ENCODE data around the gene CLEC2L.

CLEC2L gene

DNA sequence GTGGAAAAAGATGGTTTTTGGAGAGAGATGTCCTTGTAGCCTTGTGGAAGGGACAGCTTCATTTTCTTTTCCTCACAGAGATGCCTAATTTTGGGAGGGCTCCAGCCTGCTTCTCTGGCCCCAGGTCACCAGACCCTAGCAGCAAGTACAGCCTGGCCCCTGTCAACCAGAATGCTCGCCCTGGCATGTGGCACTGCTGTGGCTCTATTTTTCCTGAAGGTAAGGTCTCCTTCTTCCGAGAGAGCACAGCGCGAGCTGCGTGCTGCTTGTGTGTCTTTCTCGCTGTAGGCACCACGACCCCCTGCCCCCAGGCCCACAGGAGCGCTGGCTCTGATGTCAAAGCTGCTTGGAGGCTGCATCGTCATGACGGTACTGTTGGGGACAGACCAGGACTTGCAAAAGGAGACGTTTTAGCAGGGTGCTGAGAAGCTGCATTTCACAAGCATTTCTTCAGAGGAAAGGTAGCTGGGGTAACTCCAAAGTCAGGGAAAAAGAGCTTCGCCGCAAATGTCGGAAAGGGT lies 58.7 kb downstream of the CLEC2L start:
- H3K4me3 ChIP-seq (replicated peaks in 1 of 2; ENCODE audit: low read depth in 2 of 2, low read length in 2 of 2): no peak overlapping the region
- no peak for DNase-seq (ENCODE audit: low read depth in 2 of 2)
- TF ChIP-seq, protein P1, sequence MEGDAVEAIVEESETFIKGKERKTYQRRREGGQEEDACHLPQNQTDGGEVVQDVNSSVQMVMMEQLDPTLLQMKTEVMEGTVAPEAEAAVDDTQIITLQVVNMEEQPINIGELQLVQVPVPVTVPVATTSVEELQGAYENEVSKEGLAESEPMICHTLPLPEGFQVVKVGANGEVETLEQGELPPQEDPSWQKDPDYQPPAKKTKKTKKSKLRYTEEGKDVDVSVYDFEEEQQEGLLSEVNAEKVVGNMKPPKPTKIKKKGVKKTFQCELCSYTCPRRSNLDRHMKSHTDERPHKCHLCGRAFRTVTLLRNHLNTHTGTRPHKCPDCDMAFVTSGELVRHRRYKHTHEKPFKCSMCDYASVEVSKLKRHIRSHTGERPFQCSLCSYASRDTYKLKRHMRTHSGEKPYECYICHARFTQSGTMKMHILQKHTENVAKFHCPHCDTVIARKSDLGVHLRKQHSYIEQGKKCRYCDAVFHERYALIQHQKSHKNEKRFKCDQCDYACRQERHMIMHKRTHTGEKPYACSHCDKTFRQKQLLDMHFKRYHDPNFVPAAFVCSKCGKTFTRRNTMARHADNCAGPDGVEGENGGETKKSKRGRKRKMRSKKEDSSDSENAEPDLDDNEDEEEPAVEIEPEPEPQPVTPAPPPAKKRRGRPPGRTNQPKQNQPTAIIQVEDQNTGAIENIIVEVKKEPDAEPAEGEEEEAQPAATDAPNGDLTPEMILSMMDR (IDR thresholded peaks at IDR 0.05; ENCODE audit: low read depth, low read length): no peak

DNA sequence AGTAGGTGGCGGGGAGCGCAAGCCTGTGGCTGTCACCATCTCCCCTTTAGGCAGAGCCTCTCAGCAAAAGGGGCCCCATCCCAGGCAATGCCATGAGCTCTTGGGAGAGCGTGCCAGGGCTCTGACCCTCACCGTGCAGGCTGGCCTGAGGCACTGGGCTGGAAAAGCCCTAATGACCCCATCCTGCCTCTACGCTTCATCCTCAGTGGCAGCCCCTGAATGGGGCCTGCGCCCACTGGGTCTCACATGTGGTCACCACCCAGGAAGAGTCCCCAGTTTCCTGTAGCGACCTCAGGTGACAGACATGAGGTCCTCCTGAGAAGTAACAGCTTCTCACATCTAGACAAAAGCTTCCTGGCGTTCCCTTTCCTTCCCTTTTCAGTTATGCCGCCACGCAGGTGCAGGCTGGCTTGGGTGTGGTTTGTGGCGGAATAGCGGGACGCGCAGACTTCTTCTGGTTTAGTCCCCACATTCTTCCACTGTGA lies 59.2 kb downstream of the CLEC2L start:
- DNase-seq (ENCODE audit: low read depth in 2 of 2): no peak
- no peak overlapping the region for H3K4me3 ChIP-seq (replicated peaks in 1 of 2; ENCODE audit: low read depth in 2 of 2, low read length in 2 of 2)

DNA sequence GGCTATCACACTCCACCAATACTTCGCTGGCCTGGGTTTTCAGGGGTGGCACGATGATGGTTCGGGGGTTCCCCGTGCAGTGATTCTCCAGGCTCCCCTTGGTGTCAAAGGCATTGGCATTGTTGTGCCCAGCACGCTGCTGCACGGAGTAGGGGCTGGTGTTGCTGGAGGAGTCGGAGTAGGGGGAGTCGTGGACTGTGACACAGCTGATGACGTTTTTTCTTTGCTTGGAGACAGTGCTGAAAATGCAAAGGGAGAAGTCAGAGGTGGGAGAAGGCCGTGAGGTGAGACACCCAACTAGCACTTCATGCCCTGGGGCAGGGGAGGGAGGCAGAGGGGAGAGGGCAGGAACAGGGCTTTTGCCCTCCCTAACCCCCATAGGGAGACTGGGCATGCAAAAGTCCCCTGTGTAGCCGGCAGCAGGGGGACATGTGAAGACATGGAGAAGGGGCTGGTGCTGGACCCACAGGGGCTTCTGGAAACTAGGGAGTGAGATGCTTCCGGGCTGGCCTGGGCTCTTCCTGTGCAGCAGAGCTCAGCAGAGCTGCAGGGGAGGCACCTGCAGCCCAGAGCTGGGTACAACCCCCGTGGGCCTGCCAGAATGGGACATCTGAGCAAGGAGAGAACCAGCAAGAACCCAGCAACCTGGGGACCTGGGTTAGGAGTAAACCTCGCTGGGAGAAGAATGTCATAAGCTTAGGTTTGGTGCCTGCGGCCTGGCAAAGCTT lies 60.5 kb downstream of the CLEC2L start:
- no peak overlapping the region for H3K4me3 ChIP-seq (replicated peaks in 1 of 2; ENCODE audit: low read depth in 2 of 2, low read length in 2 of 2)
- TF ChIP-seq, protein P1 (IDR thresholded peaks at IDR 0.05; ENCODE audit: low read depth, low read length): no peak
- no peak for DNase-seq (ENCODE audit: low read depth in 2 of 2)

More for the DNA sequence above, 59.2 kb downstream of the CLEC2L start:
- TF ChIP-seq, protein P1 (IDR thresholded peaks at IDR 0.05; ENCODE audit: low read depth, low read length): no peak

DNA sequence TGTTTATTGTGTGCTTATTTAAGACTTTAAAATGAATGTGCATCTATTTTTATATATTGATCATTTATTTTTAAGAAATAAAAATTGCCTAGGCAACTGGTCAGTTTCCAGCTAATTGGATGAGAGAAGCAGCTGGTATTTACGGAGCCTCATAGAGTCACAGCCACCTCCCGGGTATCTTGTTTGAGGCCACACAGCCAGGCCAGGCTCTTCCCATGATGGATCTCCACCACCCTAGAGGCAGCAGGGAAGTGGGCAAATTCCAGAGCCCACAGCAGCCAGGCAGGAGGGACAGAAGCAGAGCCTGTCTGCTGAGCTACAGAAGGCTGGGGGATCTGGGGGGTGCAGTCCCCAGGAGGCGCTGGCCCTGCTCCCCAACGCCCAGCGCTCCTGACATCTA lies 61.6 kb downstream of the CLEC2L start:
- TF ChIP-seq, protein P1 (IDR thresholded peaks at IDR 0.05; ENCODE audit: low read depth, low read length): no peak

DNA sequence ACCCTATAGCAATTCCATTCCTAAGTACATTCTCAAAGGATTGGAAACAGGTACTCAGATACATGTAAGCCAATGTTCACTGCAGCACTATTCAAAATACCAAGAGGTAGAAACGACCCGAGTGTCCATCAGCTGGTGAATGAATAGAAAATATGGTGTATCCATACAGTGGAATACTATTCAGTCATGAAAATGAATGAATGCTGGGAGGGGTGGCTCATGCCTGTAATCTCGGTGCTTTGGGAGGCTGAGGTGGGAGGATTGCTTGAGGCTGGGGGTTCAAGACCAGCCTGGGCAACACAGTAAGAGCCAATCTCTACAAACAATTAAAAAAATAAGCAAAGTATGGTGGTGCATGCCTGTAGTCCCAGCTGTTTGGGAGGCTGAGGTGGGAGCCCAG lies 62.8 kb downstream of the CLEC2L start:
- no peak for DNase-seq (ENCODE audit: low read depth in 2 of 2)
- TF ChIP-seq, protein P1 (IDR thresholded peaks at IDR 0.05; ENCODE audit: low read depth, low read length): no peak
- H3K4me3 ChIP-seq (replicated peaks in 1 of 2; ENCODE audit: low read depth in 2 of 2, low read length in 2 of 2): no peak overlapping the region

More for the DNA sequence above, 61.6 kb downstream of the CLEC2L start:
- H3K4me3 ChIP-seq (replicated peaks in 1 of 2; ENCODE audit: low read depth in 2 of 2, low read length in 2 of 2): no peak overlapping the region
- DNase-seq (ENCODE audit: low read depth in 2 of 2): no peak

DNA sequence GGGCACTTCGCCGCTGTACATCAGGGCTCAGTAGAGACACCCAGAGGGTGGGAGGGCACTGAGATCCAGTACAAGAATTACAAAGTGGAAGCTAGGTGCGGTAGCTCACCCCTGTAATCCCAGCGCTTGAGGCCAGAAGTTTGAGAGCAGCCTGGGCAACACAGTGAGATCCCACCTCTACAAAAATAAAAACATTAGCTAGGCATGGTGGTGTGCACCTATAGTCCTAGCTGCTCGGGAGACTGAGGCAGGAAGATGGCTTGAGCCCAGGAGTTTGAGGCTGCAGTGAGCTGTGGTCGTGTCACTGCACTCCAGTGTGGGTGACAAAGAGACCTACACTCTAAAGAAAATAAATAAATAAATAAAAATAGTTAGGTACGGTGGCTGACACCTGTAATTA lies 64.0 kb downstream of the CLEC2L start:
- TF ChIP-seq, protein P1 (IDR thresholded peaks at IDR 0.05; ENCODE audit: low read depth, low read length): no peak
- no peak for DNase-seq (ENCODE audit: low read depth in 2 of 2)
- no peak overlapping the region for H3K4me3 ChIP-seq (replicated peaks in 1 of 2; ENCODE audit: low read depth in 2 of 2, low read length in 2 of 2)
